HepG2 (cell line): ENCODE measurements around the gene COL18A1. TPM values are rescaled to one million over a fixed set of nuclear protein-coding genes. Genes with fewer than 3 reads are reported as not detected.

Experiments used
- FOXC1 ChIP-seq: sonication (generic); formaldehyde crosslinking; IDR thresholded peaks from 2 replicates; pipeline ENCODE4 v1.8.0; 2022; ENCODE audit warnings: mild to moderate bottlenecking, missing genetic modification reagents, borderline replicate concordance
- HMGA1 ChIP-seq: sonication (generic); formaldehyde crosslinking; conservative IDR thresholded peaks from 2 replicates; pipeline ENCODE4 v1.4.0; 2020; ENCODE audit warnings: missing genetic modification reagents
- HNRNPK ChIP-seq: fragments of 200-400 bp; formaldehyde crosslinking; IDR thresholded peaks from 2 replicates; pipeline ENCODE4 v1.6.1; 2018; ENCODE audit warnings: low read length, low read depth, moderate library complexity, mild to moderate bottlenecking; ENCODE audit not compliant: poor library complexity, severe bottlenecking
- KDM2A ChIP-seq: sonication (generic); formaldehyde crosslinking; IDR thresholded peaks from 2 replicates; pipeline ENCODE4 v1.4.0; 2020; ENCODE audit warnings: low read depth, missing genetic modification reagents, borderline replicate concordance
- MXD4 ChIP-seq: IDR thresholded peaks from 2 replicates; pipeline ENCODE4 v1.6.1; 2016; ENCODE audit warnings: mild to moderate bottlenecking, missing biosample characterization, missing genetic modification reagents
- NCOA1 ChIP-seq: sonication (generic); formaldehyde crosslinking; IDR thresholded peaks from 2 replicates; pipeline ENCODE4 v1.9.0; 2021; ENCODE audit warnings: missing genetic modification reagents
- SNRNP70 ChIP-seq: fragments of 200-400 bp; formaldehyde crosslinking; IDR thresholded peaks from 2 replicates; pipeline ENCODE4 v1.6.1; 2017; ENCODE audit warnings: mild to moderate bottlenecking, low read depth, low read length, moderate library complexity
- SOX5 ChIP-seq: IDR thresholded peaks from 2 replicates; pipeline ENCODE4 v1.6.1; 2016; ENCODE audit warnings: borderline replicate concordance
- ZNF138 ChIP-seq: sonication (generic); formaldehyde crosslinking; IDR thresholded peaks from 2 replicates; pipeline ENCODE4 v1.5.0; 2020; ENCODE audit warnings: mild to moderate bottlenecking, low read depth, missing genetic modification reagents
- ZNF460 ChIP-seq: sonication (generic); formaldehyde crosslinking; IDR thresholded peaks from 2 replicates; pipeline ENCODE4 v1.5.1; 2020; ENCODE audit warnings: missing genetic modification reagents, mild to moderate bottlenecking, borderline replicate concordance
- ZNF484 ChIP-seq: sonication (generic); formaldehyde crosslinking; IDR thresholded peaks from 2 replicates; pipeline ENCODE4 v1.5.1; 2020; ENCODE audit warnings: mild to moderate bottlenecking, low read depth, missing genetic modification reagents, borderline replicate concordance
- ZNF550 ChIP-seq: sonication (generic); formaldehyde crosslinking; IDR thresholded peaks from 2 replicates; pipeline ENCODE4 v1.4.0; 2020; ENCODE audit warnings: mild to moderate bottlenecking, missing genetic modification reagents, borderline replicate concordance
- ZNF619 ChIP-seq: sonication (generic); formaldehyde crosslinking; IDR thresholded peaks from 2 replicates; pipeline ENCODE4 v1.4.0; 2020; ENCODE audit warnings: mild to moderate bottlenecking, missing genetic modification reagents
- ZNF747 ChIP-seq: sonication (generic); formaldehyde crosslinking; IDR thresholded peaks from 2 replicates; pipeline ENCODE4 v1.8.1; 2023; ENCODE audit warnings: missing genetic modification reagents, mild to moderate bottlenecking, borderline replicate concordance
- ZNF781 ChIP-seq: sonication (generic); formaldehyde crosslinking; IDR thresholded peaks from 2 replicates; pipeline ENCODE4 v1.5.1; 2020; ENCODE audit warnings: borderline replicate concordance, mild to moderate bottlenecking, missing genetic modification reagents; ENCODE audit errors: not compliant biosample characterization
- ZNF850 ChIP-seq: sonication (generic); formaldehyde crosslinking; conservative IDR thresholded peaks from 2 replicates; pipeline ENCODE4 v1.9.0; 2021; ENCODE audit warnings: mild to moderate bottlenecking, missing genetic modification reagents
- polyA plus RNA-seq, 8 experiments: library from polyadenylated mRNA; depleted of rRNA in 3 of 8; stranded (reverse) in 7 of 8; unstranded in 1 of 8; fragments of >200 nt; fragmentation: Illumina TruSeq in 4 of 8; extraction: Trizol in 4 of 8; gene quantifications; 2 replicates each; pipeline versions ENCODE4 v1.2.1 to v1.2.3, GENCODE V29; 2011 to 2016; ENCODE audit warnings: low read depth in 4 of 8, missing spikeins in 1 of 8, mixed read lengths in 1 of 8; ENCODE audit not compliant: insufficient read depth in 1 of 8
- total RNA-seq, 5 experiments: library from RNA; depleted of rRNA; stranded (reverse); fragments of >200 nt; fragmentation: Illumina TruSeq; extraction: Trizol; gene quantifications; 2 replicates each; pipeline ENCODE4 v1.2.3, GENCODE V29; 2016; ENCODE audit warnings: low read depth in 1 of 5
- TF ChIP-seq, protein P1 (sequence below): sonication (generic); formaldehyde crosslinking; IDR thresholded peaks from 2 replicates; pipeline ENCODE4 v1.5.0; 2020; ENCODE audit warnings: mild to moderate bottlenecking, missing genetic modification reagents, borderline replicate concordance
- TF ChIP-seq, protein P2 (sequence below): sonication (generic); formaldehyde crosslinking; IDR thresholded peaks from 2 replicates; pipeline ENCODE4 v1.4.0; 2020; ENCODE audit warnings: missing genetic modification reagents

The COL18A1 gene
- total and polyA plus RNA-seq, 2 of the 13 experiments (the other 11 are each of a cell fraction or from before 2014, with no cell fraction given) = 79.0 to 102 TPM

DNA sequence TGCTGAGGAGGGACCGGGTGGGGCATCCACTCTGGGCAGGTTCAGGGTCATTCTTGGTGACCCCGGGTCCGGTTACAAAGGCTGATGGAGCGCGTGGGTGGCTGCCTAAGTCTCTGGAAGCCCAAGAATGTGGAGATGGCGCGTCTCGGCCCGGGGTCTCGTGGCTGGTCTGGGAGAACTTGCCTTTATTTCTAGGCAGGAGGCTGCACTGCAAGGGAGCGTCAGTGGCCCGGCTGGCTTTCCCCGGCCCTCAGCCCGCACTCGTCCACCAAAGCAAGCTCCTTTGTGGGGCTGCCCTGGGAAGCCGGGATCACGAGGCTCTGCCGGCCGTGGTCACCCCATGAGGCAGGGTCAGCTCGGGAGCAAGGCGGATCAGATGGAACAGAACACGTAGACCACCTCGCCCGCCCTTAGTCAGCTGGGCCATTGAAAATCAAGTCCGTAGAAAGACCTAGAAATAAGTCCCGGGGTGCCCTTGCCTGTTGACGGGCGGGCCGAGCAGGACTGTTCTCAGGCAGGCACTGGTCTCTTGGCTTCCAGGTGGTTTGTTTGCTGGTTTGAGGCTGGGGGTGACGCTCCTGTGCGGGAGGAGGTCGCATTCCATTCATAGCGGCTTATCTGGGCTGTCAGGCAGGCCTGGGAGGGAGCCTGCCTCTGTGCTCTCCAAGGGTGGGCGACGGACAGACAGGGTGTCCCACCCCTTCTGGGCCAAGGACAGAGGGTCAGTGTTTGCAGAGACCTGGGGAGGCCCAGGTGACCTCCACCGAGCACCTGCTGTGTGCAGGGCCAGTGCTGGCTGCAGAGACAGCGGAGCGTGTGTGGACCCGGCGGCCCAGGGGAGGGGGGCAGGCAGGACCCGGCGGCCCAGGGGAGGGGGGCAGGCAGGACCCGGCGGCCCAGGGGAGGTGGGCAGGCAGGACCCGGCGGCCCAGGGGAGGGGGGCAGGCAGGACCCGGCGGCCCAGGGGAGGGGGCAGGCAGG lies 25.8 kb downstream of the COL18A1 start (continued):
- no peak for TF ChIP-seq HMGA1 (CRISPR knock-in tag)
- TF ChIP-seq ZNF460 (CRISPR knock-in tag) = peak; percentile 67; the same call in 1 of the 2 replicates
- peak; percentile 58; the same call in 1 of the 2 replicates for TF ChIP-seq KDM2A
- TF ChIP-seq ZNF484 (CRISPR knock-in tag) = no peak
- TF ChIP-seq ZNF747 (CRISPR knock-in tag) = peak; percentile 82; the same call in 1 of the 2 replicates
- TF ChIP-seq, protein P1, sequence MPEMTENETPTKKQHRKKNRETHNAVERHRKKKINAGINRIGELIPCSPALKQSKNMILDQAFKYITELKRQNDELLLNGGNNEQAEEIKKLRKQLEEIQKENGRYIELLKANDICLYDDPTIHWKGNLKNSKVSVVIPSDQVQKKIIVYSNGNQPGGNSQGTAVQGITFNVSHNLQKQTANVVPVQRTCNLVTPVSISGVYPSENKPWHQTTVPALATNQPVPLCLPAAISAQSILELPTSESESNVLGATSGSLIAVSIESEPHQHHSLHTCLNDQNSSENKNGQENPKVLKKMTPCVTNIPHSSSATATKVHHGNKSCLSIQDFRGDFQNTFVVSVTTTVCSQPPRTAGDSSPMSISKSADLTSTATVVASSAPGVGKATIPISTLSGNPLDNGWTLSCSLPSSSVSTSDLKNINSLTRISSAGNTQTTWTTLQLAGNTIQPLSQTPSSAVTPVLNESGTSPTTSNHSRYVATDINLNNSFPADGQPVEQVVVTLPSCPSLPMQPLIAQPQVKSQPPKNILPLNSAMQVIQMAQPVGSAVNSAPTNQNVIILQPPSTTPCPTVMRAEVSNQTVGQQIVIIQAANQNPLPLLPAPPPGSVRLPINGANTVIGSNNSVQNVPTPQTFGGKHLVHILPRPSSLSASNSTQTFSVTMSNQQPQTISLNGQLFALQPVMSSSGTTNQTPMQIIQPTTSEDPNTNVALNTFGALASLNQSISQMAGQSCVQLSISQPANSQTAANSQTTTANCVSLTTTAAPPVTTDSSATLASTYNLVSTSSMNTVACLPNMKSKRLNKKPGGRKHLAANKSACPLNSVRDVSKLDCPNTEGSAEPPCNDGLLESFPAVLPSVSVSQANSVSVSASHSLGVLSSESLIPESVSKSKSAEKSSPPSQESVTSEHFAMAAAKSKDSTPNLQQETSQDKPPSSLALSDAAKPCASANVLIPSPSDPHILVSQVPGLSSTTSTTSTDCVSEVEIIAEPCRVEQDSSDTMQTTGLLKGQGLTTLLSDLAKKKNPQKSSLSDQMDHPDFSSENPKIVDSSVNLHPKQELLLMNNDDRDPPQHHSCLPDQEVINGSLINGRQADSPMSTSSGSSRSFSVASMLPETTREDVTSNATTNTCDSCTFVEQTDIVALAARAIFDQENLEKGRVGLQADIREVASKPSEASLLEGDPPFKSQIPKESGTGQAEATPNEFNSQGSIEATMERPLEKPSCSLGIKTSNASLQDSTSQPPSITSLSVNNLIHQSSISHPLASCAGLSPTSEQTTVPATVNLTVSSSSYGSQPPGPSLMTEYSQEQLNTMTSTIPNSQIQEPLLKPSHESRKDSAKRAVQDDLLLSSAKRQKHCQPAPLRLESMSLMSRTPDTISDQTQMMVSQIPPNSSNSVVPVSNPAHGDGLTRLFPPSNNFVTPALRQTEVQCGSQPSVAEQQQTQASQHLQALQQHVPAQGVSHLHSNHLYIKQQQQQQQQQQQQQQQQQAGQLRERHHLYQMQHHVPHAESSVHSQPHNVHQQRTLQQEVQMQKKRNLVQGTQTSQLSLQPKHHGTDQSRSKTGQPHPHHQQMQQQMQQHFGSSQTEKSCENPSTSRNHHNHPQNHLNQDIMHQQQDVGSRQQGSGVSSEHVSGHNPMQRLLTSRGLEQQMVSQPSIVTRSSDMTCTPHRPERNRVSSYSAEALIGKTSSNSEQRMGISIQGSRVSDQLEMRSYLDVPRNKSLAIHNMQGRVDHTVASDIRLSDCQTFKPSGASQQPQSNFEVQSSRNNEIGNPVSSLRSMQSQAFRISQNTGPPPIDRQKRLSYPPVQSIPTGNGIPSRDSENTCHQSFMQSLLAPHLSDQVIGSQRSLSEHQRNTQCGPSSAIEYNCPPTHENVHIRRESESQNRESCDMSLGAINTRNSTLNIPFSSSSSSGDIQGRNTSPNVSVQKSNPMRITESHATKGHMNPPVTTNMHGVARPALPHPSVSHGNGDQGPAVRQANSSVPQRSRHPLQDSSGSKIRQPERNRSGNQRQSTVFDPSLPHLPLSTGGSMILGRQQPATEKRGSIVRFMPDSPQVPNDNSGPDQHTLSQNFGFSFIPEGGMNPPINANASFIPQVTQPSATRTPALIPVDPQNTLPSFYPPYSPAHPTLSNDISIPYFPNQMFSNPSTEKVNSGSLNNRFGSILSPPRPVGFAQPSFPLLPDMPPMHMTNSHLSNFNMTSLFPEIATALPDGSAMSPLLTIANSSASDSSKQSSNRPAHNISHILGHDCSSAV (CRISPR knock-in tag) = no peak
- peak; percentile 86; the same call in 1 of the 2 replicates for TF ChIP-seq SOX5 (CRISPR knock-in tag)
- no peak; the same call in 1 of the 2 replicates for TF ChIP-seq FOXC1 (CRISPR knock-in tag)
- TF ChIP-seq, protein P2, sequence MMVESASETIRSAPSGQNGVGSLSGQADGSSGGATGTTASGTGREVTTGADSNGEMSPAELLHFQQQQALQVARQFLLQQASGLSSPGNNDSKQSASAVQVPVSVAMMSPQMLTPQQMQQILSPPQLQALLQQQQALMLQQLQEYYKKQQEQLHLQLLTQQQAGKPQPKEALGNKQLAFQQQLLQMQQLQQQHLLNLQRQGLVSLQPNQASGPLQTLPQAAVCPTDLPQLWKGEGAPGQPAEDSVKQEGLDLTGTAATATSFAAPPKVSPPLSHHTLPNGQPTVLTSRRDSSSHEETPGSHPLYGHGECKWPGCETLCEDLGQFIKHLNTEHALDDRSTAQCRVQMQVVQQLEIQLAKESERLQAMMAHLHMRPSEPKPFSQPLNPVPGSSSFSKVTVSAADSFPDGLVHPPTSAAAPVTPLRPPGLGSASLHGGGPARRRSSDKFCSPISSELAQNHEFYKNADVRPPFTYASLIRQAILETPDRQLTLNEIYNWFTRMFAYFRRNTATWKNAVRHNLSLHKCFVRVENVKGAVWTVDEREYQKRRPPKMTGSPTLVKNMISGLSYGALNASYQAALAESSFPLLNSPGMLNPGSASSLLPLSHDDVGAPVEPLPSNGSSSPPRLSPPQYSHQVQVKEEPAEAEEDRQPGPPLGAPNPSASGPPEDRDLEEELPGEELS (CRISPR knock-in tag) = peak; percentile 91
- TF ChIP-seq HNRNPK = no peak
- no peak for TF ChIP-seq ZNF550 (CRISPR knock-in tag)
- TF ChIP-seq ZNF619 = peak; percentile 89; the same call in 1 of the 2 replicates
- TF ChIP-seq NCOA1 = no peak
- peak; percentile 92; the same call in 1 of the 2 replicates for TF ChIP-seq ZNF850 (CRISPR knock-in tag)
- 0 out of 2 replicates have a peak, but pooled peaks have one; percentile 31 for TF ChIP-seq ZNF138 (CRISPR knock-in tag)
- TF ChIP-seq MXD4 (CRISPR knock-in tag) = no peak
- no peak for TF ChIP-seq ZNF781
- no peak for TF ChIP-seq SNRNP70
